ENCODE results near the gene OR2H1.
"Not testable (repeated sequence)": the region's sequence is repeated elsewhere in the genome, so short reads cannot be mapped to it uniquely, and the experiment has no call there.

The OR2H1 gene

DNA sequence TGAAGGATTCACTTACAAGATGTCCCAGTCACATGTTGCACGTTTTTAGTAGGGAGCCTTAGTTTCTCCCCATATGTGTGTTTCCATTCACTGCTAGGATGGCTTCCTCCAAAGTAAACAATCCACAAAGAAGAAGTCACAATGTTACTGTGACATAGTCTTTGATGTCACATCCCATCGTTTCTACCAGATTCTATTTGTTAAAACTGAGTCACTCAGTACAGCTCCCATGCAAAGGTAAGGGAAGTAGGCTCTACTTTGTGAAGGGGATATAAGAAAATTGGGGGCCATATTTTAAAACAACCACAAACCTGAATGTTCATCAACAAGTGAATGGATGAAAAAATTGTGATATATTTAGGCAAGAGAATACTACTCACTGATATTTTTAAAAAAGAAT is at the start of gene OR2H1, which contains the start of gene OR11A1:
Gene OR2H1, plus strand, starts transcription at position 185 of the 400 bp plus-strand sequence. CDS start 4,615 bp downstream, outside the sequence.
Gene OR11A1, minus strand, starts transcription at position 101 of the 400 bp plus-strand sequence. CDS start 29,430 bp downstream, outside the sequence.
- DNase-seq (ENCODE audit: low read depth, low spot score) = no peak

DNA sequence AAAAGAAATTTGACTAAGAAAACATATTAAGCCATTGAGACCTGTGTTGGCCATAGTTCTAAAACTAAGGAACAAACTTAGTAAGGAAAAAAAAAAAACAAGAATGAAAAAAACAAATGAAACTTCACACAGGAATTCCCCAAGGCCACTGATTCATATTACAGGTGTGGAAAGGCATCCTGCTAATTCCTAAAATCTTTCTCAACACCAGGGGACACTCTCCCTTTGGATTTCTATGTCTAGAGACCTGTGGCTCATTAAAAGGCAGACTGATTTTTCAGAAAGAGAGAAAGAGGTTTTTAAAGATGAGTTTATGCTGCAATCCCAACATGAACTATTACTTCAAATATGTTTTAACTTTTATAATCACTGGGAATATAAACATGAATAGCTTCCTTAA is 42.4 kb upstream of the OR2H1 start, which contains the start of gene OR12D1:
Gene OR12D1, plus strand, starts transcription at position 341 of the 400 bp plus-strand sequence.
- DNase-seq (ENCODE audit: low read depth, low spot score) = no peak

DNA sequence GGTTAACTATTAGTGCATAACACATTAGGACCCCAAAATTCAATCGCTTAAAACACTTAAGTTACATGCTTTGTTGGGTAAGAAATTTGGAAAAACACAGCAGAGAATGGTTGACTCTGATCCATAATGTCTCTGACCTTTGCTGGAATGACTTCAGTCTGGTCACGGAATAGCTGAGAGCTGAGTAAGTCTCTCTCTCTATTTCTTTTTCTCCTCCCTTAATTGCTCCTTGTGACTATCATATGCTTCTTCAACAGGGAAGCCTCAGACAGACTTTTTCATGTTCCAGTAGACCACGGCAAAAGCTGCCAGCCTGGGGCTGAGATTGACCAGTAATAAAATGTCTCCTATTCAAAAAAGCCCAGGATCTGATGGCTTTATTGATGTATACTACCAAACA is 37.4 kb upstream of the OR2H1 start:
- no peak for DNase-seq (ENCODE audit: low read depth, low spot score)

DNA sequence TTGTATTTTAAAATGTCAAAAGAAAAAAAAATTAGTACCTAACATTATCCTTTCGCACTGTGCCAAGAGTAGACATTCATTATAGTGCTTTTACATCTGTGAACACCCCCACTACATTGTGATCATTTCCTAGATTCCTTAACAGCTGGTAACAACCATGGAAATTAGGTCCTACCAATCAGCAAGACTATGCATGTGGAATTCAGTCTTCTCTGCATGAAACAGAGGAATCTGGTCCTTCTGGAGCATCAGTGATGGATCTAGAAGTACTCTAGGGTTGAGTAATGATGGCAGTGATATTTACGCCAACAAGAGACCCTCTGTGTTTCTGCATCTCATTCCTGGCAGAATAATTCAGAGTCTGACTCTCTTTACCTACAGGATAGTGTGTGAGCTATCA is 32.8 kb upstream of the OR2H1 start:
- no peak for DNase-seq (ENCODE audit: low read depth, low spot score)

DNA sequence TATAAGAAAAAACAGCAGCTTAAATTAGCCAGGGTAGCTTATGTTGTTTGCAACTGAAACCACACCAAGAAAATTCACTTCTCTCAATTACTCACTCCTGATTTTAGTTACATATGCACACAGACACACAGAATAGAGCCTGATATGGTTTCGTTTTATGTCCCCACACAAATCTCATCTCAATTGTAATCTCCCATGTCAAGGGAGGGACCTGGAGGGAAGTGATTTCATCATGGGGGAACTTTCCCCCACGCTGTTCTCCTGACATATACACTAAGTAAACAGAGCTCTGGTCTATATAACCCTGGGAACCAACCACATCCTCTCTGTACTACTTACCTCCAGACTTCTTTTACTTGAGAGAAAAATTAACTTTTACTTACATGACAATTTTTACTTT is 32.4 kb upstream of the OR2H1 start:
- DNase-seq (ENCODE audit: low read depth, low spot score) = no peak

DNA sequence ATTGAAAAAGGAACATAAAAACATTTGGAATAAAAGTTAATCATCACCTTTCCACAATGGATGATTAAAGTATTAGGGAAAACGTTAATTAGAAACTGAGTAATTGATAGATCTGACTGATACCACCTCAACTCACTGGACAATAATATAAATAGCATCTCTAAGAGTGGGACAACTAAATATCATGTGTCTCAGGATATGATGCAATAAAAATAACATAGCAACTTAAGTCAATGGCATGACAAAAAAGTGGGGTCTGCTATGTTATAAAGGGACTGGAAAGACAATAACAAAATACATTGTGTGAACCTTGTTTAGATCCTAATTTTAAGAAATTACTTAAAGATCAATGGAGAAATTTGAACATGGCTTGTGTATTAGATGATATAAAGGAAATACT is 31.9 kb upstream of the OR2H1 start:
- no peak for DNase-seq (ENCODE audit: low read depth, low spot score)

DNA sequence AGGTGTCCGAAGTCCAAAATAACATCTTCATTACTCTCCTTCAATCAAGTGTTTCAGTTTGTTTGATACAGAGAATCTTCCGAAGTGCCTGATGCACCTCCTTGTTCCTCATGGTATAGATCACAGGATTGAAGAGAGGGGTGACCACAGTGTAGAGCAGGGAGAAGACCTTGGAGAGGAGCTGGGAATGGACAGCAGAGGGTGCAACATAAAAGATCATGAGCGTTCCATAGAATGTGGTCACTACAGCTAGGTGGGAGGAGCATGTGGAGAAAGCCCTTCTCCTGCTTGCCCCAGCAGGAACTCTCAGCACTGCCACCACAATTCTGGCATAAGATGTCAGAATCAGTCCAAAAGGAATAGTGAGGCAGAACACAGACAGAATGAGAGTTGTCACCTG is 30.3 kb upstream of the OR2H1 start:
- no peak for DNase-seq (ENCODE audit: low read depth, low spot score)

GRCh38 chr6:29436730-29437129 is 20.2 kb upstream of the OR2H1 start:
- DNase-seq (ENCODE audit: low read depth, low spot score) = not testable (repeated sequence)

DNA sequence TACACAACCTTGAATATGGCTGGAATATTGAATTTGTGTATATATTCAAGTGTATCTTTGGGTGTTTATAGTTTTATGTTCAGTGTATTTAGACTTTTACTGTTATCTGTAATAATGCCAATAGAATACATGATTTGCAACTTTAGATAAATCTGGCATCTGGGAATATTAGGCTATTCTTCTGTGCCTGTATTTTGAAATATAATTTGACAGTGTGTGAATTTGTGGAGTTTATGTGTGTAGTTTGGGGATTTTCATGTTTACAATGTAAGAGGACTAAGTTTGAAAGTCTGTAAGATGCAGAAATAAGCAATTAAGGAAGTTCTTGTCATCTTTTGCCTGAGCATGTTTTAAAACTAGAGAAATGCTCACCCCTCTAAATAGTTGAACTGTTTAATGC is 17.9 kb upstream of the OR2H1 start, which contains the start of gene OR10C1:
Gene OR10C1, plus strand, starts transcription at position 301 of the 400 bp plus-strand sequence. CDS start 710 bp downstream, outside the sequence.
- no peak for DNase-seq (ENCODE audit: low read depth, low spot score)

GRCh38 chr6:29442719-29443118 is 14.2 kb upstream of the OR2H1 start:
- no peak for DNase-seq (ENCODE audit: low read depth, low spot score)

GRCh38 chr6:29444031-29444430 is 12.9 kb upstream of the OR2H1 start:
- DNase-seq (ENCODE audit: low read depth, low spot score) = not testable (repeated sequence)

DNA sequence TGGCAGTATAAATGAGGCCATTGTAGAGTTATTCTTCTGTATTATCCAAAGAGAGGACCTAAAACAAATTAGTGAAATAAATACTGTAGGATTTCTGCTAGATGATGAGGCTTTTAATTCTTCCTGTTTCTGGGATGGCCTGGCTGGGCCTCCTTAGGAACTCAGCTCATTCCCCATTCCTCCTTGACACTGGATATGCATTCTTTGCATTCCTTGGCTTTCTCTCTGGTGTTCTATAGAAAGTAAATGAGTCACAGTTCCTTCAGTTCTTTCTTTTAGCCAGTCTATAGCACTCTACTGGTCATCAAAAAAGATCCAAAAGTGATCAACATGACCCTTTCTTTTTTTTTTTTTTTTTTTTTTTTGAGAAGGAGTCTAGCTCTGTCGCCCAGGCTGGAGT is 9.3 kb upstream of the OR2H1 start:
- no peak for DNase-seq (ENCODE audit: low read depth, low spot score)

DNA sequence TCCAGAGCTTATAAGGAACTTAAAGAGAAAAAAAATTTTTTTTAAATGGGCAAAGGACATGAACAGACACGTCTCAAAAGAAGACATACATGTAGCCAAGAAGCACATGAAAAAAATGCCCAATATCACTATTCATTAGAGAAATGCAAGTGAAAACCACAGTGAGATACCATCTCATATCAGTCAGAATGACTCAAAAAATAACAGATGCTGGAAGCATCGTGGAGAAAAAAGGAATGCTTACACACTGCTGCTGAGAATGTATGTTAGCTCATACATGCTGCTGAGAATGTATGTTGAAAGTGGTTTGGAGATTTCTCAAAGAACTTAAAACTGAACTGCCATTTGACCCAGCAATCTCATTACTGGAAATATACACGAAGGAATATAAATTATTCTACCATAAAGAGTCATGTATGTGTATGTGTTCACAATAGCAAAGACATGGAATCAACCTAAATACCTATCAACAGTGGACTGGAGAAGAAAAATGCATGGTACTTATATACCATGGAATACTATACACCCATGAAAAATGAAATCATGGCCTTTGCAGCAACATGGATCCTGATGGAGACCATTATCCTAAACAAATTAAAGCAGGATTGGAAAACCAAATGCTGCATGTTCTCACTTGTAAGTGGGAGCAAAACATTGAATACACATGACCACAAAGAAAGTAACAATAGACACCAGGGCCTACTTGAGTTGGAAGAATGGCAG is 5.3 kb upstream of the OR2H1 start:
- DNase-seq (ENCODE audit: low read depth, low spot score) = no peak

DNA sequence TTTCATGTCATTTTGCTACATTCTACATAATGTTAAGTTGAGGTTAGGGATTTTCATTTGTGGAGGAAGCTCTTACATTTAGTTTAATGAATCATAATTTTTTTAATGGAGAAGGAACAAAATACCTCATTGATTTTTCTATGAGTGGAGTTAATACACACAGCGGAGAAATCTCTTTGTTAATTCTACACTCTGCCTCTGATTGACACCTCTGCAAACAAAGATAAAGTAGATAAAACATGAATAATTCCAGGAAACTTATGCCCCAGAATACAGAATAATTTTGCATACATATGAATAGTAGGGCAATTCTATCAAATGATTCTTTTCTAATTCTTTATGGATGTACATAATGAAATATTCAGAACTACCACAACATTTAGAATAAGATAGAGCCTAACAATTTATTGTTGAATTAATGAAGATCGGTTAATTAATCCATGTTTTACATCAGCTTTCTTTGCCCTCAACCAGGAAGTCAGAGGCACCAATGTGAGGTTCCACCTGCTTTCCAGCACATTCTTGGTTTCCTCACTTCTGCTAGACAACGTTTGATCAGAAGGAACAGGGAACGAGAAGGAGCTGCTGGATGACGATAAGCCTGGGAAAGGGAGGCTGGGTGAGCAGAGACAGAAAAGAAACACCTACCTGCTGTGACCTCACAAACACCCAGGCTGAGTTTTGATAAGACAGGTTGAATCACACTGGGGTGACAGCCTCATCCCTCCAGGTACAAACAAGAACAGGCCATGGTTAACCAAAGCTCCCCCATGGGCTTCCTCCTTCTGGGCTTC is 4.3 kb downstream of the OR2H1 start:
- no peak for DNase-seq (ENCODE audit: low read depth, low spot score)

DNA sequence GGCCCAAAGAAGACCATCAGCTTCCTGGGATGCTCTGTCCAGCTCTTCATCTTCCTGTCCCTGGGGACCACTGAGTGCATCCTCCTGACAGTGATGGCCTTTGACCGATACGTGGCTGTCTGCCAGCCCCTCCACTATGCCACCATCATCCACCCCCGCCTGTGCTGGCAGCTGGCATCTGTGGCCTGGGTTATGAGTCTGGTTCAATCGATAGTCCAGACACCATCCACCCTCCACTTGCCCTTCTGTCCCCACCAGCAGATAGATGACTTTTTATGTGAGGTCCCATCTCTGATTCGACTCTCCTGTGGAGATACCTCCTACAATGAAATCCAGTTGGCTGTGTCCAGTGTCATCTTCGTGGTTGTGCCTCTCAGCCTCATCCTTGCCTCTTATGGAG is 5.1 kb downstream of the OR2H1 start:
- DNase-seq (ENCODE audit: low read depth, low spot score) = no peak

GRCh38 chr6:29465279-29465678 is 8.3 kb downstream of the OR2H1 start:
- no peak for DNase-seq (ENCODE audit: low read depth, low spot score)

DNA sequence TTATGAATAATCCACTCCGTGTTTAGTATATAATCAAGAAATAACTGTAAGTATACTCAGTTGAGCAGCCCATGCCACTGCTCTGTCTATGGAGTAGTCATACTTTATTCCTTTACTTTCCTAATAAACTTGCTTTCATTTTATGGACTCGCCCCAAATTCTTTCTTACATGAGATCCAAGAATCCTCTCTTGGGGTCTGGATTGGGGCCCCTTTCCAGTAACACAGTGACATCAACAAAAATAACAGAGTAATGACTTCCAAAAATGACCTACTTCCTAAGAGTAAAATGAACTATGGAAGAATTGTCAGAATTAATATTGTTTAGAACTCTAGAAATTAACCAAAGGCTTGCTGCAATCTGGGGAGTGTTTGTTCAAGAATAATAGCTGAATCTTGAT is 8.8 kb downstream of the OR2H1 start:
- DNase-seq (ENCODE audit: low read depth, low spot score) = no peak

- no peak for DNase-seq (ENCODE audit: low read depth, low spot score)
Measured at GRCh38 chr6:29466241-29466640, 9.3 kb downstream of the OR2H1 start.

- DNase-seq (ENCODE audit: low read depth, low spot score) = no peak
Measured at GRCh38 chr6:29474996-29475395, 18.0 kb downstream of the OR2H1 start.

DNA sequence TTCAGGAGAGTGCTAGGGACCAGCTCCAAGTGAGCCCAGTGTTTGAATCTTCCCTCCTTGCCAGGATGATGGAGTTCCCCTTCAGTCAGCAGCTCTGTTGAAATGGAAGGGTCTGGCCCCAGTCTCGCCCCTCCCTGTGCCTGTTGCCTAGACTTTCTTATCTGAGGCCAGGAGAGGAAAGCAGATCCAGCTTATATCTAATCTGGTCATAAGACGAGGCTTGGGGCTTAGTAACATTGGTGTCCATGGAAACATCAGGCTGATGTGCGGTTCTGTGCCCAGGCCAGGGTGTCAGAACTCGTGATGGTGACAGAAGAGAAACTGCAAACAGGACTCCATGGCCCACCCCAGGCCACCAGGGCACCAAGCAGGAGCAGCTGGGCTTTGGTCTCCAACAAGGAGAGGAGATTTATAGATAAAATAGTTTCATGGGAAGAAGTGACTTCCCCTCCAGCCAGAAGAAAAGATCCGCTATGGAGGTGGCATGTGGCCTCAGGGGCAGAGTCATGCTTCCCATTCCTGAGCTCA is 21.0 kb downstream of the OR2H1 start:
- DNase-seq (ENCODE audit: low read depth, low spot score) = no peak

DNA sequence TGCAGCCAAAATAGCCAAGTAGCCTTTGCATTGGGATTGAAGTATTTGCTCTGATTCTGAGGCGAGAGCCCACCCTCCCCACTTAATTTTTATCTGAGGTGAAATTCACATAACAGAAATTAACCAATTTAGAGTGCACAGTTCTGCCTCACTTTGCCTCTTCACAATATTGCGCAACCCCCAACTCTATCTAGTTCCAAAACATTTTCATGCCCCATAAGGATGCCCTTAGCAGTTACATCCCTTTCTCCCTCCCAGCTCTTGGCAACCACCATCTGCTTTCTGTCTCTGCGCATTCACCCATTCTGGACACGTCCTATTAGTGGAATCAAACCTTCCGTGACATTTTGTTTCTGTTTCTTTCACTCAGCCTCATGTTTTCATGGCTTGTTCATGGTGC is 21.8 kb downstream of the OR2H1 start:
- no peak for DNase-seq (ENCODE audit: low read depth, low spot score)

- DNase-seq (ENCODE audit: low read depth, low spot score) = no peak
Measured at GRCh38 chr6:29479560-29479959, 22.6 kb downstream of the OR2H1 start.

Measured in brain pericyte (primary cell).